UCSD-AML1 (cell line): Measurements from ENCODE around the gene TMEM120B.
"Not testable (repeated sequence)": the region's sequence is repeated elsewhere in the genome, so short reads cannot be mapped to it uniquely, and the experiment has no call there.

ENCODE experiments used
- DNase-seq: peaks from one replicate; lab custom pipeline; 2025; ENCODE audit not compliant: unreplicated experiment; lab: John Stamatoyannopoulos, UW

Gene TMEM120B

DNA sequence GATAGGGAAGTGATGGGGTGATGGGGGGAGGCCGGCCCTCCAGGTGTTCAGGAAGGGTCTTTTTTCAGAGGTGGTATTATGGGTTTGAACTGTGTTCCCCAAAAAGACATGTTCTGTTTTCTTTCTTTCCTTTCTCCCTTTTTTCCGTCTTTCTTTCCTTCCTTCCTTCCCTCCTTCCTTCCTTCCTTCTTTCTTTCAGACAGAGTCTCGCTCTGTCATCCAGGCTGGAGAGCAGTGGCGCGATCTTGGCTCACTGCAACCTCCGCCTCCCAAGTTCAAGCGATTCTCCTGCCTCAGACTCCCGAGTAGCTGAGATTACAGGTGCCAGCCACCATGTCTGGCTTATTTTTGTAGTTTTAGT is 3.5 kb upstream of the TMEM120B start:
- DNase-seq, result not testable (repeated sequence)

- DNase-seq, result no peak
Measured at GRCh38 chr12:121709478-121709961, 3.0 kb upstream of the TMEM120B start.

DNA sequence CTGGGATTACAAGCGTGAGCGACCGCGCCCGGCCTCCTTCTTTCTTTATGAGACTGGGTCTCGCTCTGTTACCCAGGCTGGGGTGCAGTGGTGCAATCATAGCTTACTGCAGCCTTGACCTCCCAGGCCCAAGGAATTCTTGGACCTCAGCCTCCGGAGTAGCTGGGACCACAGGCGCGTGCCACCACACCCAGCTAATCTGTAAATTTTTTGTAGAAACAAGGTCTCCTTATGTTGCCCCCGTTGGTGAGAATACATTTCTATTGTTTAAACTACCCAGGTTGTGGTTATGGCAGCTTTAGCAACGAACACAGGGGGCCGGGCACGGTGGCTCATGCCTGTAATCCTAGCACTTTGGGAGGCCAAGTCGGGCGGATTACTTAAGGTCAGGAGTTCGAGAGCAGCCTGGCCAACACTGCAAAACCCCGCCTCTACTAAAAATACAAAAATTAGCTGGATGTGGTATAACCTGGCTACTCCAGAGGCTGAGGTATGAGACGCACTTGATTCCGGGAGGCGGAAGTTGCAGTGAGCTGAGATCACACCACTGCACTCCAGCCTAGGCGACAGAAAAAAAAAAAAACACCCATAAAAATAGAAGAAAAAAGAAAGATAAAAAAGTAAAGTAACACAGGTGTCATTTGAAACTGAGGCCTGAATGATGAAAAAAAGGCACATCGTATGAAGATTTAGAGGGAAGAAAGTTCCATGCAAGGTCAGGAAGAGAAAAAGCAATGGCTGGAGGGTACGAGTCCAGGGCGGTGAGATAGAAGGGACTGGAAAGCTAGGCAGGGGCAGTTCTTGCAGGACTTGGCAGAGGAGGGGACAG is 977 bp upstream of the TMEM120B start:
- DNase-seq, result no peak

GRCh38 chr12:121712190-121712460 is 427 bp upstream of the TMEM120B start:
- no peak for DNase-seq

- DNase-seq, result no peak
Measured at GRCh38 chr12:121713257-121713777, 765 bp downstream of the TMEM120B start.

DNA sequence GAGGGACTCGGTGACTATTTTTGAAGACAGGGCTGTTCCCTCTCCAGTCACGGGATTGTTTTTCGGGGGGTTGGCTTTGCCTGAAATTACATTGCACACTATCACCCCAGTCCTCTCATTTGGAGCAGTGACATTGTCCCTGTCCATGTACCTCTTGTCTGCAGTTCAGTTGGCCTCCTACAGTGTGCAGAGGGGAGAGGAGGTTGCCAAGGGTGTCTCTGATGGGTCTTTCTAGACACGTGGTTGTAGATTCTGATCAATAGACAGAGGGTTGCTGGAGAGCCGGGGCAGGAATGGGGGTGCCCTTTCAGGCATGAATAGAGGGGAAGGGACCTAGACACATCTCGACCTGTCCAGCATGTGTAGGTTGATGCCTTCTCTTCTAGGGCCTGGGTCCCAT is 1.2 kb downstream of the TMEM120B start:
- no peak for DNase-seq

DNA sequence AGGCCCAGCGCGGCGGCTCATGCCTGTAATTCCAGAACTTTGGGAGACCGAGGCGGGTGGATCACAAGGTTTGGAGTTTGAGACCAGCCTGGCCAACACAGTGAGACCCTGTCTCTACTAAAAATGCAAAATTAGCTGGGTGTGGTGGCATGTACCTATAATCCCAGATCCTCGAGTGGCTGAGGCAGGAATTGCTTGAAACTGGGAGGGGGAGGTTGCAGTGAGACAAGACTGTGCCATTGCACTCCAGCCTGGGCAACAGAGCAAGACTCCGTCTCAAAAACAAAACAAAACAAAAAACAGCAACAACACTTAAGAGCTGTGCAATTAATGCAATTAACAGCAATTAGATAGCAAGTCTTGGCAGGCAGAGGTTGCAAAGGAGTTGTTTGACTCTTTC is 2.5 kb downstream of the TMEM120B start:
- not testable (repeated sequence) for DNase-seq

GRCh38 chr12:121715862-121716435 is 3.4 kb downstream of the TMEM120B start:
- DNase-seq, result no peak

DNA sequence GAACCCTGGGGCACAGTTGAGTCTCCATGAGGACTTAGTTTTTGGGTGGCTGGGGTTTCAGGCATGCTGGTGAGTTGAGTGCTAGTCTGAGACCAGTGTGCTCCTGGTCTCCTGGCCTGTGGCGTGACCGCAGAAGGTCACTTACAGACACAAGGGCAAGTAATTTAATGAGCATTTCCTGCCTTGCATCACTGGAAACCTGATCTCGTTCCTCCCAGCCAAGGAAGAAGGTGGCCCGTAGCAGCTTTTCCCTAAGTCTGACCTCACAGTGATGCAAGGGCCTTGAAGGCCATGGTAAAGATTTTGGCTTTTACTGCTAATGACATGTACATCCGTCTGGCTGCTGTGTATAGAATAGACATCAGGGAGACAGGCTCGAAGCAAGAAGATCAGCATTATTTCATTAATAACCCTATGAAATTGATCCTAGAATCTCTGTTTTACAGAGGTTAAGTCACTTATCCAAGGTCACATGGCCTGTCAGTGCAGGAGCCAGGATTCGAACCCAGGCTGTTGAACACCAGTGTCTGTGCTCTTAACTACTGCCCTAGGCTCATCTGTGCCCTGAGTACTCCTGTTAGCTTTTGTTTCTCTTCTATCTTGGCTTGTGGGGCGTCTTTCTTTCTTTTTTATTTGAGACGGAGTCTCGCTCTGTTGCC is 4.6 kb downstream of the TMEM120B start:
- DNase-seq, result no peak

- no peak for DNase-seq
Measured at GRCh38 chr12:121718653-121719239, 6.2 kb downstream of the TMEM120B start.

GRCh38 chr12:121719926-121720414 is 7.4 kb downstream of the TMEM120B start:
- no peak for DNase-seq

DNA sequence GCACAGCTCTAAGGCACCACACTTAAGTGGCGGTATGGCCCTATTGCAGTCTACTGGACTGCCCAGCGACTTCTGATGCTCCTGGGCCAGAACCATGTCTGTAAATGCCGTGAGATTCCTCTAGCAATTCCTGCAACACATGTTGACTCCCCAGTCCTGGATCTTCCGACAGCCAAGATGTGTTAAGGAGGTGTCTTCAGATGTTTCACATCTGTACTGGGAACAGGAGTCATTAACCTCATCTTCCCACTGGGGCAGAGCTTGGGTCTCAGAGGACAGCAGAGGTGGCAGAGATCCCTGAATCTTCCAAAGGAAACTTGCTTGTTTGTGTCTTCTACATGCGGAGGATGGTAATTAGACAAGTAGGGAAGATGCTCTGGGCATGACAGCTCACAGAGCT is 8.2 kb downstream of the TMEM120B start:
- no peak for DNase-seq

- no peak for DNase-seq
Measured at GRCh38 chr12:121722511-121722910, 10.0 kb downstream of the TMEM120B start.

GRCh38 chr12:121723200-121723599 is 10.6 kb downstream of the TMEM120B start:
- DNase-seq, result no peak

DNA sequence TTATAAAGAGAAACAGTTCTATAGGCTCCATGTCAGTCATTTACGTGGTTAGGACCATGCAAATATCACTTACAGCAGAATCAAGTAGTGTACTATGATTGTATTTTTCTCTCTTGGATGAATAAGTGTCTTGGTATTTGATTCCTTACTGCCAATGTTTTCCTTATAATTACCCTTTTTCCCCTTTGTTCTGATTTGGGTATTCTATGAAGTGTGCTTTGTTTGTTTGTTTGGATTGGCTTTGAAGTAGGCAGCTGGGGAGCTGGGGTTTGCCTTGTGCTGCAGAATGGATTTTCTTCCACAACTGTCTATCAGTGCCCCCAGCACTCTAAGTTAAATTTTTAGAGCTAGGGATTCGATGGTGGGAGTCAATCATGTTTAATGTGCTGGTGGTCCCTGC is 12.4 kb downstream of the TMEM120B start:
- DNase-seq, result no peak

DNA sequence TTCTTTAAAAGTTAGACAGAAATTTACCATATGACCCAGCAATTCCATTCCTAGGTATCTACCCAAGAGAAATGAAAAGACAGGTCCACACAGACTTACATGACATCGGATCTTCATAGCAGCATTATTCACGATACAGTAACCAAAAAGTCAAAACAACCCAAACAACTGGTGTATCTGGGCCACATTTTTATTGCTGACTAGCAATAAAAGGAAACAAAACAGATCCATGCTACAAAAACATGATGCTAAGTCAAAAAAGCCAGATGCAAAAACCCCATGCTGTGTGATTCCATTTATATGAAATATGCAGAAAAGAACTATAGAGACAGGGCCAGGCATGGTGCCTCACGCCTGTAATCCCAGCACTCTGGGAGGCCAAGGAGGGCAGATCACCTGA is 12.9 kb downstream of the TMEM120B start:
- DNase-seq, result no peak

GRCh38 chr12:121729021-121729420 is 16.5 kb downstream of the TMEM120B start:
- DNase-seq, result no peak

DNA sequence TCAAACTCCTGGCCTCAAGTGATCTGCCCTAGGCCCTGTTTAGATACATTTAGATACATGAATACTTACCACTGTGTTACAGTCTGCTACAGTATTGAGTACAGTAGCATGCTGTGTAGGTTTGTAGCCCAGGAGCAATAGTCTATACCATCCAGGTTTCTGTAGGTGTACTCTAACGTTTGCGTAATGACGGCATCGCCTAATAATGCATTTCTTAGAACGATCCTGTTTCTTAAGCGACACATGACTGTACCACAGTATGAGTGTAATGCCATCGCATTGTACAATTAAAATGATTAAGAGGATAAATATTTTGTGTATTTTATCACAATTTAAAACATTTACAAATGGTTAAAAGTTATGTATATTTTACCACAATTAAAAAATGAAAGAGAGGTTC is 18.9 kb downstream of the TMEM120B start:
- DNase-seq, result no peak

- DNase-seq, result no peak
Measured at GRCh38 chr12:121733849-121734248, 21.3 kb downstream of the TMEM120B start.

DNA sequence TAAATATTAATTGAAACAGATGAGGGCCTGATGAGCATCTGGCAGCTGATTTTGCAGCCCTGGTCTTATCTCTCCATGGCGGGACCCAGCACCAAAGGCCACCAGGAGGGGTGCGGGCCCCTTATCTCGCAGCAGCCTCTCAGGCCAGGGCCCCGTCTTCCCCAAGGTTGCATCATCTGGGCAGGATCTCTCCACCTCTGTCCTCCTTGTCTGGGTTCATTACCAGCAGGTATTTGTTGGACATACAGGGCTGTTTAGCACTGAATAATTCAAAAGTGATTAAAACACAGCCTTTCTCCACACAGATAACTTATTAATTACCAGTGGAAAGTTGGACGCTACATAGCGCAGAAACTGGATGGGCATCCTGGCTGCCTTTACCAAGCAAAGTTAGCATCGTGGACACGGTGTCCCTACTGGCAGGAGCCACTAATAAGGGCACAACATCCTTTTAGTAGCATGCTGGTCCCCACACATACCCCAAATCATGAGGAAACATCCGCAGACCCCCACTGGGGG is 25.8 kb downstream of the TMEM120B start:
- no peak for DNase-seq

DNA sequence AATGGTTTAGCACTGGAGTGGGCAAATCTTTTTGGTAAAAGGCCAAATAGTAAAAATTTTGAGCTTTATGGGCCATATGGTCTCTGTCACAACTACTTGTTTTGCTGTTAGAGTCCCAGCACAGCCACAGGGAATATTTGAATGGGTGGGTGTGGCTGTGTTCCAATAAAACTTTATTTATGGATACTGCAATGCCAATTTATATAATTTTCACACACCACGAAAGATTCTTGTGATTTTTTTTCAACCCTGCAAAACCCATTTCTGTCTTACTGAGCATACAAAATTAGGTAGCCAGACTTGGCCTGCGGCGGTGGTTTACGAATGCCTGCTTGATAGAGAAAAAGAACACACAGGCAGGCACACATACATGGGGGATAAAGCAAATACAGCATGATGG is 28.3 kb downstream of the TMEM120B start:
- DNase-seq, result no peak
